ENCODE measurements around the gene EEF1AKMT3.

EEF1AKMT3 gene

GRCh38 chr12:57821474-57822214 lies 49.2 kb downstream of the EEF1AKMT3 start:
- no peak for DNase-seq

DNA sequence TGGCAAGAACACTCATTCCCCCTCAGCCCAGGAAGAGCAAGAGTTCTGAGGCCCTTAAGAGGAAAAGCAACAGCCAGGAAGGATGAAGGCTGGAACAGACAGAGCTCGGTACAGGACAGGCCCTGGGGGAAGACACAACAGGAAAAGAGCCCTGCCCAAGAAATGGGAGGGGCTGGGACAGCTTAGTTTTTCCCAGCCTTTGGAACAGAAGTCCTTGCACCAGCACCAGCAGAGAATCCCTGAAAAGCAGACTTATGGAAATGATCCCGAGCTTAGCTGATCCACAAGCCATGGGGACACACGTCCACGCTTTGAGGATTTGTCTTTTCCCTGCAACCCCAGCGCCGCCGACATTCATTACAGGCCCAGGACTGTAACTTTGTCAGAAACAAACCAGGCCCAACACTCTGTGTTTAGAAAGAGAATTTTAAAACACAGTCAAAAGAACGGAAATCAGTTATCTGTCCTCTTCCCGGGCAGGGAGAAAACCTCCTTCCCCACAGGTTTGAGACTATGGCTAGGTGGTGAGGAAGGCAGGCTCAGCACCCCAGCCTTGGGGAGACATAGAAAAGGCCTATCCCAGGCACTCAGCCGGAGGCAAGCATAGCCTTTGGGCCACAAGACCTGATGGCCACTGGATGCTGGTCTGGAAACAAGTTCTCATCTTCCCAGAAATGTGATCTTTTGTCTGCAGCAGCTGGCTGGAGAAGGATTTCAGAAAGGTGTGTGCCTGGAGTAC lies 50.1 kb downstream of the EEF1AKMT3 start:
- no peak for DNase-seq

DNA sequence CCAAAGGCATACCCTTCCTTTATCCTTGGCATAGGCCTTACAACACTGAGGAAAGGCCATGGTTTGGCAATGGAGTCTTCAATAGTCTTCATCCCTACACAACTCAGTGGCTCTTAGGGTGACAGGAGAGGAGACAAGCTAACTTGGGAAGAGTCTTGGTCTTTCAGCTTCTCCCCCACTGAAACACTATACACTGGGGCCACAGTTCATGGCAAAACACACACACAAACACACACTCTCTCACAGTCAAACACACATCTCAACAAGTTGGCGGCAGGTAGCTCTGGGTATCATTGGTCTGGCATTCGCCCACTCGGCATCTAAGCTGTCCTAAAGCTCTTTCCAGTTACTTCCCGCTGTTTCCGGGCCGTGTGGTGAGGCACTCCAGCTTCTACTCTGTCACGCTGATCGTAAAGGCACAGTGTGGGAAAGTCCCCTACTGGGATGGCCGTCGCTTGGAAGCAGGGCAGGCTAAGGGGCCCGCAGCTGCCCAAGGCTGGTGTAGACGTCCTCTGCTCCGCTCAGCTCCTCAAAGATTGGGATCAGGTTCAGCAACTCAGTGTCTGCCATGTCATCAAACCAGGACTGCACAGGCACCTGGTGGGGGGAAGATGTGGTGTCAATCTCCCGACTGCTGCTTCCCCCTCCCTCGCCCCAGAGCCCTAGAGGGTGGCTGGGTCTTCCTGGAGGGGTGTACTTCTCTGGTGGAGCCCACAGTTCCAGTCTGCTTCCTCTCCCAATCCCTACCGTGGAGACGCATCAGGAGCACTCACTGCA lies 50.9 kb downstream of the EEF1AKMT3 start:
- no peak for DNase-seq

GRCh38 chr12:57823908-57824640 lies 51.7 kb downstream of the EEF1AKMT3 start:
- DNase-seq = no peak

GRCh38 chr12:57825451-57825850 lies 53.0 kb downstream of the EEF1AKMT3 start:
- DNase-seq = no peak

DNA sequence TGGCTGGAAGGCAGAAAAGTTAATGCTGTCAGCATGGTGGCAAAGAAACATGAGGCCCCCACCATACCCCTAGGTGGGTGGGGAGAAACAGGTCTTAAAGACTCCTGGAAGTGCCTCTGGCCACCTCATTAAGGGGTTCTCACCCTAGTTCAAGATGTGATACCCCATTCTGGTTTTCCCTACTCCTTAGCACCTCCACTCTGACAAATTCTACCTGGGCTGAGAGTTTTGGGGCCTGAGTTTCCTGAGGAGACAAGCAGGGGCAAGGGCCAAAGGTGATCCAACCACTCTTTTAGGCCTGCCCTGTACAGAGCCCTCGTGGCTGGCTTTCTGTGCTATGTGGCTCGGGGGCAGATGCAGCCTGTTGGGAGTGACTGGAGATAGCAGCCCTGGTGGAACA lies 54.0 kb downstream of the EEF1AKMT3 start:
- no peak for DNase-seq

GRCh38 chr12:57826966-57827365 lies 54.6 kb downstream of the EEF1AKMT3 start:
- no peak for DNase-seq

- DNase-seq = no peak
Observed at GRCh38 chr12:57829025-57829777, 56.8 kb downstream of the EEF1AKMT3 start.

GRCh38 chr12:57830393-57830792 lies 58.0 kb downstream of the EEF1AKMT3 start:
- no peak for DNase-seq
